ENCODE data around the gene LDOC1. TPM values are rescaled to one million over a fixed set of nuclear protein-coding genes. Genes with fewer than 3 reads are reported as not detected.

The LDOC1 gene
- total RNA-seq: 15.4 and 18.5 TPM in 2 replicates

GRCh38 chrX:141176586-141177451, at the start of gene LDOC1:
Gene LDOC1, minus strand, starts transcription at chrX:141177129. Its CDS starts 108 bp downstream, at chrX:141177021.

Other genes with a start within 250 kb of the LDOC1 start
- gene SPANXB1, start 174.5 kb downstream of the LDOC1 start, total RNA-seq: not detected in 2 replicates
- not detected in 2 replicates for gene SPANXC, start 65.4 kb upstream of the LDOC1 start, total RNA-seq